Epithelial cell of proximal tubule (primary cell): ENCODE data around the gene TM2D3. TPM values are rescaled to one million over a fixed set of nuclear protein-coding genes. Genes with fewer than 3 reads are reported as not detected.

Experiments
- total RNA-seq: library from RNA; depleted of rRNA; stranded (reverse); fragments of >200 nt; gene quantifications from 2 replicates; pipeline ENCODE4 v1.2.3, GENCODE V29; 2015

The TM2D3 gene
- total RNA-seq, 1 donor from 2014 or later = 22.3 TPM

Other genes with a start within 250 kb of the TM2D3 start
- 3.7 and 7.3 TPM in 2 replicates for gene PCSK6, start 162.7 kb downstream of the TM2D3 start, total RNA-seq
- gene TARS3, start 72.1 kb upstream of the TM2D3 start, total RNA-seq = 9.5 and 9.9 TPM in 2 replicates
- gene OR4F6, start 151.1 kb upstream of the TM2D3 start, total RNA-seq = not detected in 2 replicates
- not detected in 2 replicates for gene OR4F15, start 159.8 kb upstream of the TM2D3 start, total RNA-seq